Ovary (tissue), 3 donors: ENCODE data around the gene NDUFV2.

Experiments
- CTCF ChIP-seq, 3 donors: fragments of 450-650 bp in 2 of 3; fragments of 200-600 bp in 1 of 3; IDR thresholded peaks; one replicate each; pipeline versions ENCODE4 v1.5.1 to v1.8.0; 2016 to 2022; ENCODE audit warnings: antibody characterized with exemption in 3 of 3, mild to moderate bottlenecking in 1 of 3
- EP300 ChIP-seq: sonication (generic); formaldehyde crosslinking; IDR thresholded peaks from one replicate; pipeline ENCODE4 v1.6.1; 2017; ENCODE audit warnings: antibody characterized with exemption
- POLR2A ChIP-seq: fragments of 450-650 bp; IDR thresholded peaks from one replicate; pipeline ENCODE4 v1.6.1; 2017; ENCODE audit warnings: antibody characterized with exemption, mild to moderate bottlenecking, moderate library complexity
- donor health status: DM: no; HTN: no; CAD: no.

GRCh38 chr18:9088252-9088651, 14.2 kb upstream of the NDUFV2 start:
- TF ChIP-seq POLR2A (no peak), CTCF (IDR thresholded peaks at IDR 0.05) (no peak), EP300 (no peak)
